Activated naive CD4-positive, alpha-beta T cell treated with Interleukin-2 at 50 U/mL for 16 hours (primary cell): Measurements from ENCODE around the gene PLXND1.
A peak's percentile ranks its signal among the peaks of the same experiment; 100 is the strongest.
"Not testable (repeated sequence)": the region's sequence is repeated elsewhere in the genome, so short reads cannot be mapped to it uniquely, and the experiment has no call there.

Source experiments
- DNase-seq: peaks from one replicate; pipeline ENCODE4 v3.0.0-alpha.2; 2020

Gene PLXND1

DNA sequence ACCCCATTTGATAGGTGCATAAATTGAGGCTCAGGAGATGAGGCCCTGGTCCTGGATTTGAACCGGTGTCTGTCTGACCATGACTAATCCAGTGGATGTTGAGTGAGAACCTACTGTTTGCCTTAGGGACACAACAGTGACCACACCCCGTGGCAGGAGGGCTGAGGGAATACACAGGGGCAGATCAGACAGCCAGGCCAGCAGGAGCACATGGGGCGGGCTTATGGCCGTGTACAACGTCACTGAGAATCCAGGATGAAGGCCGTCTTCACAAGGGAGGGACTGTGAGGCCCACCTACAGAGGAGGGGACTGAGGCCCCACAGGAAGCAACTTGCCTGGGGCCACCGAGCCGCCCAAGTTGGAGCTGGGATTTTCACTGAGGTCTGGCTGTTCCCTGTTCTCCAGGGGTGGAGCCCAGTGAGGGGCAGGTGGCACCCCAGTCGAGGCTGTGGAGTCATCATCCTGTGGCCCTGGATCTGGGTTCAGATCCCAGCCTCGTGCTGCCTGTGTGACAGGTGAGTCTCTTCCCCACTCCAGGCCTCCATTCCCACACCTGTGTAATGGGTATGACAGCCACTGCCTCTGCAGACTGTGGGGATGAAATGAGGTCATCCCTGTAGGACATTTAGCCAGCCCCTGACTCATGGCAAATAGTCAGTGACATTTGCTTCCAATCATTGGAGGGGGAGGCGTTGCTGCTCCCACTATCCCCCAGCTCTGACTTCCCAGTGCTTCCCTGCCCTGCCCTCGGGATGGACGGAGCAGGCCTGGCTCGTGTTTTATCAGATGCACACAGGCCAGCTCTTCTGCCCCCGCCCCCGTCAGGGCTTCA is 6.3 kb upstream of the PLXND1 start:
- no peak for DNase-seq

DNA sequence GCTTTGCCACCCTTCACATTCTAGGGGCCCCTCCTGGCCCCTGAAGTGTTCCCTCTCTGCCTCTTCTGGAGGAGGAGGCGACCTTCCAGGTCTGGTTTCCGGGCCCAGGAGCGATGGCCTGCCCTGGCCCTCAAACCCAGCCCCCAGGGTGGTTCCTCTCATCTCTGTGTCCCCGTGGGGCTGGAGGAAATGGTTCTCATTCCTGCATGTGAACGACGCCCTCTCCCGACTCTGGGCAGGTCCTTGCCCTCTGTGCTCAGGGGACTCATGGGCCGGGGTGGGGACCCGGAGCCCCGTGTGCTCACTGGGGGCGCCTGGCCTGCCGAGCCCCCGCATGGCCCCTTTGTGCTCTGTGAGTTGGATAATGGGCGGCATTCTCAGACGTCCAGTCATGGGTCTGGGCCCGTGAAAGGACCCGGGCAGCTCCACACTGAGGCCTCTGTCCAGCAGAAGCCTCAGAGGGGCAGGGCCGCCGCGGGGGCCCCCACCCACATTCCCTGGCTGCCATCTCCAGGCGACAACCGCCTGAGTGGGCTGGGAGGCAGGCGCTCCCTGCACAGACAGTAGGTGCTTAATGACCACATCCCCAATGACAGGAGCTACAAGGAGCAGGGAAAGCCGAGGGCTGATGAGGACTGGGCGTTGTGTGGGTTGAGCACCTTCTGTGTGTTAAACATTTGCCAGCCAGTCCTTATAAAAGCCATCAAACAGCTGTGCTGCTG is 5.5 kb upstream of the PLXND1 start:
- no peak for DNase-seq

DNA sequence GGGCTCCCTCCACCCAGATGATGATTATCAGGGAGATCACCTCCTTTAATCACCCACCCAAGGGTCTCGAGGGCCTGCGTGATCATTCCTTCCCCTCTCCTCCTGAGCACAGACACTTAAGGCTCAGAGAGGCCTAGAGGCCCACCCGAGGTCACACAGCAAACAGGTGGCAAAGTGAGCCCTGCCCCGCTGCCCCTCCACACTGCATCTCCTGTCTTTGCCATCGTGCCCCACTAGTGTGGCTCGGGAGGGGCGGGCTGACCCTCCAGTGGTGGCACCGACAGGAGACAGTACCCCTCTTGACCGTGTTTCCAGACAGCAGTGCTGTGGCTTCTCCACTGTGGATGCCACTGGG is 4.9 kb upstream of the PLXND1 start:
- no peak for DNase-seq

DNA sequence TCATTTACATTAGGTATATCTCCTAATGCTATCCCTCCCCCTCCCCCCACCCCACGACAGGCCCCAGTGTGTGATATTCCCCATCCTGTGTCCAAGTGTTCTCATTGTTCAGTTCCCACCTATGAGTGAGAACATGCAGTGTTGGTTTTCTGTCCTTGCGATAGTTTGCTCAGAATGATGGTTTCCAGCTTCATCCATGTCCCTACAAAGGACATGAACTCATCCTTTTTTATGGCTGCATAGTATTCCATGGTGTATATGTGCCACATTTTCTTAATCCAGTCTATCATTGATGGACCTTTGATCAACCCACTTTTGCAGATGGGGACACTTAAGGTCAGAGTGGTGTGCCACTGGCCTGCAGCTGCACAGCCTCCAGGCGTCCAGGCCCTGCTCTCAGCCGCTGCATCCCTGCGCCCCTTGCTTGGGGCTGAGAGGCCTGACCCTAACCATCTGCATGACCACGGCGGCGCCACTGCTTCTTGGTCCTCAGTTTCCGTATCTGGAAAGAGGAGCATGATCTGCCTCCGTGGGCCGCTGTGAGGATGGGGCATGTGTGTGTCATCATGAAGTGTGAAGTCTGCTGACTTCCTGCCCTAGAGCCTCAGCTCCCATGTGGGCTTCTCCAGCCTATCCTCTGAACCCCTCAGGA is 4.4 kb upstream of the PLXND1 start:
- DNase-seq = not testable (repeated sequence)

DNA sequence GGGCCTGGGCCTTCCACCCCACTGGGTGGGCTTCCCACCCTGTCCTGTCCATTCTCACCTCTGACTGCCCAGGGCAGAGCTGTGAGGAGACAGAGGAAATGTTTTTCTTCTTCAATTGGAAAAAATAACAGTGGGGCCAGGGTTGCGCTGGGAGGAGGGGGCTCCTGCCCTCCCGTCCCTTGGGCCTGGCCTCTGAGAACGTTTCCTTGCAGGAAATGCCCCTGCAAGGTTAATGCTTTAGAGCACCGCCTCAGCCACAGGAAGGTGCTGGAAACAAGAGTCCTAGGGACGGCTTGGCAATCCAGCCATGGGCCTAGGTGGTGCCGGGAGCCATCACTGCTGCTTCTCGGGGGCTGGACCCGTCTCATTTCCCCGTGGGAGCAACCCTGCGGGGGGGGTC is 3.8 kb upstream of the PLXND1 start:
- no peak for DNase-seq

DNA sequence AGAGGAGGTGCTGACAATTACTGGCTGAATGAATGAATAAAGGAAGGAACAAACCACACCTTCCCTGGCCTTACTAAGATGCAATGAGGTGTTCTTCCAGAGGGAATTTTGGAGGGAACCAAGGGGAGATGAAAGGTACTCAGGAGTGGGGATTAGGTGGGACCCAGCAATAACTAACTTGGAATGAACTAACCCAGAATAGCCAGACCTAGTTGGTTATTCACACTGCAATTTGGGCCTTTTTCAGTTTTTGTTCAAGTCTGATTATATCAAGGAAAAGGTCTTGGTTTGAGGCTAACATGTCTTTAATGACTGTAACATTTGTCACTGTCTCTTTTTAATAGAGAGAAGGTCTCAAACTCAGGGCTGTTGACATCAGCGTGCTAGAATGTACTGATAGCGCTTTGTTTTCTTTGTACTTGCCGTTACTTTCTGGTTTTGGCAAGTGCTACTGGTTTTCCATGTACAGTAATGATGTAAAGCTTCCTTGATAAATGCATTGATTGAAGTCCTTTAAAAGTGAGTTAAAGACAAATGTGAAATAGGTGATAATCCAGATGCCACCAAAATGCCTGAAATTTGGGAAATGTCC is 3.2 kb upstream of the PLXND1 start:
- DNase-seq = no peak

DNA sequence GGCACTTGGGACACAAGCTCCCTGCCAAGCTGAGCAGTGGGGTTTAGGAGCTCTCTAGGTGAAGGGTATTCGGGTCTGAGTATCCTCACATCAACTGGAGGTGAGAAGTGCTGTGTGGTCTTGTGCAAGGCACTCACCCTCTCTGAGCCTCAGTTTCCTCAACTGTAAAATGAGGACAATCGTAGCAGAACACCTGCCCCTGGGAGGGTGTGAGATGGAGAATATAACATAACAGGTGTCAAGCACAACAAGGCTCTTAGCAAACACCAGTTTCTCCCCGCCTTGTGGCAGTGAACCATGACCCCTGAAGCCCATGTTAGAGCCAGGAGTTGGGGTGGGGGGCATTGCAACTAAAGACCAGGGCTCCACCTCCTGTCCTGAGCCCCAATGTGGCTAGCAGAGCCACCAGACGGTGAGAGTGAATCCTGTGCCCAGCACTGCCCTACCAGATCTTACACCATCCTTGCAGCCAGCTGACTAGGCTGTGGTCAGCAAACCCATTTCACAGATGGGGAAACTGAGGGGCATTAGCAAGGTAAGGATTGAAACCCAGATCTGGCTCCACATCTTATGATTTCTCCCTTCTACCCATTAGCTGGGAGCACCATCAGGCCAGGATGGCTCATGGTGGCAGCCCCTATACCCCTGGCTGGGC is 2.6 kb upstream of the PLXND1 start:
- no peak for DNase-seq

DNA sequence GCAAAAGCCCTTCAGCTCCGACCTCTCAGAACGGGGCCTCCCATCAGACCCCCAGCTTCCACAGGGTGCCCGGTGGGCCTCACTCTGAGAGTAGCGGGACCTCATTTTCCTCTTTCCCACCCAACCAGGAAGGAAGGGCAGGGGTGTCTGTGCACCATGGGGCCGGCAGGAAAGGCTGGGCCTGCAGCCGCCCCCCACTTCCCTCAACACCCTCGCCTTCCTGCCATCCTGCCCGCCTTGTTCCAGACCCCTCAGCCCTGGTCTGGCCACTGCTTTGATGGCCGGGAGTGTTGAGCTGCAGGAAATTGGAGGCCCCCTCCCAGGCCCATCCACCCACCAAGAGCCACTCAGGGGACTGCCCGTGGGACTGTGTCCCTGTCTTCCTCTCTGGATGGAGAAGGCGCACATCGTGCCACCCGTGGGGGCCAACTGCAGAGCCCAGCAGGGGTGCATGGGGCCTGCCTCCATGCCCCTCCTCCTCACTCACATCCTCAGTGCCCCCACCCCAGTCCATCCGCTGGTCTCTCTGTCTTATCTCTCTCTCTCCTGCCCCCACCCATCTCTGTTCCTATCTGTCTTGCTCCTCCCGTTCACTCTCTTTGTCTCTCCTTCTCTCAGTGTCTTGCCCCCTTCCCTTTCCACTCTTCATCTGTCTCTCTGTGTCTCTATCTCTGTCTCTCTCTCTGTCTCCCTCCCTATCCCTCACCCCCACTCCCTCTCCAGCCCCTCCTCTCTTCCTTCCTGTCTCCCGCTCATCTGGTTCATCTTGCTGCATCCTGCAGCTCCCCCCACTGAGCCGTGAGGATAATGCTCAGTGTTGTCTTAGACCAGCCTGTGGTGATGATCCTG is 1.8 kb upstream of the PLXND1 start:
- DNase-seq = no peak

DNA sequence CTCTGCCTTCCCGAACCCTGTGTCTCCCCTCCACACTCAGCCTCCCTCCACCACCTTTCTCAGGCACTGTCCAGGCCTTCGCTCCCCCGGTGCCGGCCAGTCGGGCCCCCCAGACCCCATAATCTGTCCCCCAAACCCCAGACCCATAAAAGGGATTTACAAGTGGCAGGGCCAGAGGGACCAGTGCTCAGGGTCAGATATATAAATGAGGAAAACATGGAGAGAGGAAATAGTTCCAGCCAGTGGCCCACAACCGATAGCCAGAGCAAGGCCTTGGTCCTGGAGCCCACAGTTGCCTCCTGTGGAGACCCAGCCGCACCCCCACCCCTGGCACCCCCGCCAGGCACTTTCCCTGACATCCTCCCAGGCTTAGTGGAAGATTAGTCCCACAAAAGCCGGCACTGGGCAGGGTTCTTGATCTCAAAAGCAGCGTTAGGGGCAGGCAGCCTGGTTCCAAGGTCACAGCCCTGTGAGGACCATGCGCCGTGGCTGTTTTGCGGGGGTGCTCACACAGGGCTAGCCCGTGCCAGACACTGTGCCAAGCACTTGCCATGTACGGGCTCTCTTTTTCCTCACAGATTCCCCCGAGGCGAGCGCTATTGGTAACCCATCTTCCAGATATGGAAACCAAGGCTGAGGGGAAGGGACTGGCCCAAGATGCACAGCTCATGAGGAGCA is 1.1 kb upstream of the PLXND1 start:
- no peak for DNase-seq

DNA sequence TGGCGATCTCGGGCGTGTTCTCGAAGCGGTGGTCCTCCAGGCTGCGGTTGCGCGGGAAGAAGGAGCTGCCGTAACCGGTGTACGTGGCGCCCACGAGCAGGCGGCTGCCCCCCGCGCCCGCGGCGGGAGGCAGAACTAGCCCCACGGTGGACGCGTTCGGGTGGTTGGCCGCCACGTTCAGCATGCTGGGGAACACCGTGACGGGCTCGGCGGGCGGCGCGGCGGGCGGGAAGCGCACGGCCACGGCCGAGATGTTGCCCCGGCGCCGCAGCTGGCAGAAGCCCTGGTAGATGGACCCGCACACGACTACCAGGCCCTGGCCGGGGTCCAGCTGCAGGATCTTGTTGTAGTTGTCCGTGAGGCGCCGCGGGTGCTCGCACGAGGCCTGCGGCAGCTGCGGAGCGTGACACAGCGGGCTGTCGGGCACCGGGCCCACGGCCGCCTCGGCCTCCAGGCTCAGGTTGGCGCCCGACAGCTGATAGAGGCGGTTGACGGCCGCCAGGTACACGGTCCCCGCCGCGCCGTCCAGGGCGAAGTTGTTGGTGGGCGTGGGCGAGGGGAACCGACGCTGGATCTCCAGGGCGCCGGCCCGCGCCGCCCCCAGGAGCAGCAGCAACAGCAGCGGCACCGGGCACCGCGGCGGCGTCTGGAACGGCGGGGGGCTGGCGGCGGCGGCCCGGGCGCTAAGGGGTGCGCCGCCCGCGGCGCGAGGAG is 397 bp downstream of the PLXND1 start:
- peak; percentile 6 for DNase-seq

DNA sequence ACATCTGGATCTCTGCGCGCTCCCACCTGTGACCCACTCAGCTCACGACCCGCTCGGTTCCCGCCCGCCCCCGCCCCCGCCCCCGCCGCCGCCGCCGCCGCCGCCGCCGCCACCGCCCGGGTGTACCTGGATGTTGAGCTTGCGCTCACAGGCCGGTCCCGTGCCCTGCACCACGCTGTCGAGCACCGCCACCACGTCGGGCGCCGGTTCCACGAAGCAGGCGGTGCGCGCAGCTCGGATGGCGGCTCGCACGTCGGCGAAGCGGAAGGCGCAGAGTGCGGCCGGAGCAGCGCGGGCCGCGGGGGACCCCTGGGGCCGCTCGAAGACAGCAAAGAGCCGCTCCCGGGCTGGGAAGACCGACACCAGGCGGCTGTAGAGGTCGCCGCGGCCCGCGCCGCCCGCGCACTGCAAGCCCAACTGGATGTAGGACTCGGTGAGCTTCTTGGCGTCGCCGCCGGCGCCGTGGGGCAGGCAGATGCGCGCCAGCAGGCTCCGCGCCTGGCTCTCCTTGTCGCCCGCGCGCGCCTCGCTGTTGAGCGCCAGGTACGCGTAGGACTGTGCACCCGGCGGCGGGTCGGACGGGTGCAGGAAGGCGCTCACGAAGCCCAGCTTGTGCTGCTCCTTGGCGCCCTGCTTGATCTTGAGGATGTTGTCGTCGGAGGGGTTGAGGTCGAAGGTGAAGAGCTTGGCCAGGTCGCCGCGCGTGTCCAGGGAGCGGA is 1.1 kb downstream of the PLXND1 start:
- peak; percentile 58 for DNase-seq

DNA sequence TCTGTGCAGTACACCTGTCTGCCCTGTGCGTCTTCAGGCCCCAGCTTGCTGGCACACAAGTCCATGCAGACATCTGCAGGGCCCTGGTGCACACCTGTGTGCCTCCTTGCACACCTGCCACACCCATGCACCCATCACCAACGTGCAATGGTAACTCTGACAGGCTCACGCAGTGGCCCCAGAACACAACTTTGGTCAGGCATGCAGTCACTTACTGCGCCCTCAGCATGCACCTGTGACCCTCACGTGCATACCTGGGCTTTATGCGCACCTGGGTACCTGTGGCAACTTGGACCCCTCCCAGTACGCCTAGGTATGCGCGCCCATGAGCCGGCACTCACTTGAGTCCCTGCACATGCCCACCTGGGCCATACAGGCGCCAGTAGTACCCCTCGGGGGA is 1.7 kb downstream of the PLXND1 start:
- no peak for DNase-seq

DNA sequence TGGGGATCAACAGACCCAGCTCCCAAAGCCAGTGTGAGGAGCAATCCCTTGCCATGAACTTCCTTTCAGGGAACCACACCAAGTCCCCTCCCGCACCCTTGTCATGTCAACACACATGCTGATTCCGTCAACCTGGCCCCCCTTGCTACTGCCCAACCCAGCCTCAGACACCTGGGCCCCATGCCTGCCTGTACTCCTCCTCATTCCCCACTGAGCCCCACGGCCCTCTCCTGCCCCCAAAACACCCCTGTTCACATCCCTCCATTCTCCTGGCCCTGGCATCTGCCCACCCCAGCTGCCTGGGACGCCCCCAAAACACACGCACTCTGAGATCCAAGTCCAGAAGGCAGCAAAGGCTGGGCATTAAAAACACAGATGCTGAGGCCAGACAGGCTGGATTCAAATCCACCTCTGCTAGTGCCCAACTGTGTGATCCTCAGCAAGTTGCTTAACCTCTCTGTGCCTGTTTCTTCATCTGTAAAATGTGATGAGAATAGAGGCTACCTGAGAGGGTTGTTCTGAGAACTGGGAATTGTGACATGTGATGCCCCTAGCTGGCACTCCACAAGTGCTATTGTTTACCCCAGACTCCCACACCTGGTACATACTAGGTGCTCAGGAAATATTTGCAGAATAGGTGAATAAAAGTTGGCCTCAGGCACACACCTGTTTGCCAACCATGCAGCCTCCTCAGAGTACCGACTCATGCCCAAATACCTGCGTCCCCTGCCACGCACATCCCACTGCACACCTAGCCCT is 2.3 kb downstream of the PLXND1 start:
- DNase-seq = no peak

DNA sequence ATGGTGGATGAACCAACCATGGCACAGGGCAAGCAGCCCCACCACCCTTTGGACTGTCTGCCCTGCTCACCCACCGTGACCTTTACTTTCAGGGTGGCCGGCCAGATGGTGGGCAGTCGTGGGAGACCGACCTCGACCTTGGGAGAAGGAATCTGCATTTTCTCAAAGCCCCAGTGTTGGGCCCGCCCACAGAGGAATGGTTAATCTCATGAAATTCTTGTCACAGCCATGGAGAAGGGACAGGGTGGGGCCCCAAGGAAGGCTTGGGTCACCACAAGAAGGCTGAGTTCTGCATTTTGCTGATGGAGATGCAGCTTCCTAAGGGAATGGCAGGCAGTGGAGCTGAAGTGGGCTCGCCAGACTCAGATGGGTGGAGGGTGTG is 2.9 kb downstream of the PLXND1 start:
- DNase-seq = no peak

DNA sequence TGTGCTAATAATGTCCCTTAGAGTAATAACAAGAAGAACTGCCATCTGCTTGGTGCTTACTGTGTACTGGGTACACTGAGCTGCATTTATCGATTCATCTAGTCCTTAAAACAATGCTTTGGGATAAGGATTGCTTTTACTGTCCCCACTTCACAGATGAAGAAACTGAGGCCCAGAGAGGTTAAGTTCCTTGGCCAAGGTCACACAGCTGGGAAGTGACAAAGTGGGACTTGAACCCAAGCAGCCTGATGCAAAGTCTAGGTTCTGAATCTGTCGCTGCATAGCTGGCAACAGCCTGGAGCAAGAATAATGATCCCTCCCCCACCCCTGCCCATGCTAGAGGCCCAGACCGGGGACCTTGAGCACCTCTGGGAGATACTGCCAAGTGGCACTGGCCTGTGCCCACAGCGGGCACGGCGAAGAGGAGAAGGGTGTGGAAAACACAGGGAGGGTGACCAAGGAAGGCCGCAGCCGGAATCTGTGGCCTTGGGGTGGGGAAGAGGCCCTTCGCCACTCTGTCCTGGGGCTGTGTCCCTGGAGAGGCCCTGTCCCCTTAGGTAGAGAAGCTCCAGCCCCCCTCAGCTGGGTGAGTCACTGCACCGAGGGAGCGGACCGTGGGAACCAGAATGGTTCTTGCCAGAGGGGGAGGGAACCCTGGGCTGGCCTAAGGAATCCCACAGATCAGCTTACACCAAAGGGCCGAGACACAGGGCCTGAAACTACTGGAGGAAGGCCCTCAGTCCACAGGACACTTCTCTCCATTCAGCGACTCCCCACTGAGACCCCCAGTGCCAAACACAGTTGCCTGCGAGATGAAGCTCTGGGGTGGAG is 3.5 kb downstream of the PLXND1 start:
- DNase-seq = no peak

DNA sequence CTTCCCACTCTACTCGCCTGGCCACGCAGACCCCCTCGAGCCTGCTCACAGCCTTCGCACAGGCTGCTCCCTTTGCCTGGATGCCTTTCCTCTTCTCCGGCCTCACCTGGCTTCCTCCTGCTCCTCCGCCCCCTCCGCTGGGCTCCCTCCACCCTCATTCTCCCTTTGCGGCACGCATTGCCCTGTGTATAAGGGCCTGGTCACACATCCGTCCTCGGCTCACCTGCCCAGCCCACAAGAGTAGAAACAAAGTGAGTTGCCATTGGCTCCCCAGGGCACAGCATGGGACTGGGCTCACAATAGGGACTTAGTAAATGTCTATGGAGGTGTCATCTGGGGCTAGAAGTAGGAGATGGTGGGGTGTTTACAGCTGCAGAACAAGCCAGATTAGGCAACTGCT is 4.2 kb downstream of the PLXND1 start:
- no peak for DNase-seq

DNA sequence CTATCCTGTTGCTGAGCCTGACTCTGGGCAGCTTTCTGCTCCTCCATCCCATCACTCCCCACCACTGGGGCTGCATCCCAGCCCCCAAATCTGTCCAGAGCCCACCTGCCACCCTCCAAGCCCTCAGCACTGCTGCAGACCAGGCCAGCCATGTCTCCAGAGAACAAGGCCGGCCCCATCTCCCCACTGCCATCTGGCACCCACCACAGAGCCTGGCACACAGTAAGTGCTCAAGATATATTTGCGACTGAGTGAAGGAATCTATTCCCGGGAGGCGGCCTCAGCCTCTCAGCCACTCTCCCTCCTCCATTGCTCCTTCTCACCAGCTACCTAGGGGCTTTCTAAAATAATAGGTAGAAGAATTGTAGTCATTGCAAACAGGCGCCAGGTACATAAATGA is 4.8 kb downstream of the PLXND1 start:
- no peak for DNase-seq

DNA sequence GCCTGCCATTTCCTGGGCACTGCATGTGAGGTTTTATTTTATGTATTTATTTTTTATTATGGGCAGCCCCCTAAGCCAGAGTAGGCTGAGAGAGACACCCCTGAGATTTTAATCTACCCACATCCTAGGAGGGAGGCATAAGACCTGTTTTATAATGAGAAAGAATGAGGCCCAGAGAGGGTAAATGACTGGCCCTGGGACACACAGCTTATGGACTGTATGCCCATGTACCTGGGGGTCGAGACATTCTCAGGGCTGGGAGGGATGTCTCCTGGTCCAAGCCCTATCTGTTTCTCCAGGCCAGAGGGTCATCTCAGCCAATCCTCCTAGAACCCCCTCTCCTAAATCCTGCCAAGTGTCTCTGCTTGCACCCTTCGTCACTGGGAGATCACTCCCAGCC is 6.1 kb downstream of the PLXND1 start:
- DNase-seq = no peak

DNA sequence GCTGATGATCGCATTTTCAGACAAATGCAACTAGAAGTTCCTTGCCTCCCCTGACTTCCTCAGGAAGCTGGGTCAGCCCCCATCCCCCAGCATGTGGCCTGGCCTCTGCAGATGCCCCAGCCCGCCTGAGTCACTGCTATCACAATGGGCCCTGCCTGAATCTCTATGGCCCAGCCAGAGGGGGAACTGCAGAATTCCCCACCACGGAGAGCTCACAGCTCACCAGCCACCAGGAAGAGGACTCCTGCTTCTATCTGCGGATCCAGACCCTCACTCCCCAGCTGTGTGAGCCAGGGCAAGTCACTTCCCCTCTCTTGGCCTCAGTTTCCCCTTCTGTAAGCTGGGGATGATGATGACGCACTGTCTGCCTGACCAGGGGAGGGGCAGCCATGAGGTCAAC is 6.9 kb downstream of the PLXND1 start:
- no peak for DNase-seq
